ENCODE results near the gene SRPX2. TPM values are rescaled to one million over a fixed set of nuclear protein-coding genes. Genes with fewer than 3 reads are reported as not detected.

The SRPX2 gene
- total and polyA plus RNA-seq, 2 of the 13 experiments (the other 11 are each of a cell fraction or from before 2014, with no cell fraction given) = 1.5 to 6.7 TPM

- TF ChIP-seq ZNF530 (CRISPR knock-in tag; IDR thresholded peaks at IDR 0.05; ENCODE audit: low read depth) (no peak), RBFOX2 (IDR thresholded peaks at IDR 0.05; ENCODE audit: low read depth, low read length) (peak; percentile 90), ZNF609 (CRISPR knock-in tag; IDR thresholded peaks at IDR 0.05; ENCODE audit: borderline replicate concordance) (no peak), SMARCE1 (IDR thresholded peaks at IDR 0.05; ENCODE audit: borderline replicate concordance) (no peak), JUN (CRISPR knock-in tag; IDR thresholded peaks at IDR 0.05) (no peak), MYPOP (CRISPR knock-in tag; IDR thresholded peaks at IDR 0.05) (no peak), ZNF12 (CRISPR knock-in tag; IDR thresholded peaks at IDR 0.05) (no peak), SOX5 (CRISPR knock-in tag; IDR thresholded peaks at IDR 0.05; ENCODE audit: borderline replicate concordance) (no peak), HDAC1 (CRISPR knock-in tag; IDR thresholded peaks at IDR 0.05) (peak; percentile 12; the same call in 1 of the 2 replicates), PHF21A (CRISPR knock-in tag; IDR thresholded peaks at IDR 0.05) (no peak), HNF1A (IDR thresholded peaks at IDR 0.05; ENCODE audit: low read depth) (no peak), HNF1A (CRISPR knock-in tag; IDR thresholded peaks at IDR 0.05; ENCODE audit: borderline replicate concordance) (no peak), HMGA1 (CRISPR knock-in tag; conservative IDR thresholded peaks at IDR 0.05) (no peak), TAF1 (CRISPR knock-in tag; IDR thresholded peaks at IDR 0.05) (peak; percentile 56), HOXA9 (CRISPR knock-in tag; IDR thresholded peaks at IDR 0.05; ENCODE audit: borderline replicate concordance) (no peak), ARNT (IDR thresholded peaks at IDR 0.05) (no peak), SALL2 (CRISPR knock-in tag; IDR thresholded peaks at IDR 0.05) (no peak), MEIS1 (CRISPR knock-in tag; IDR thresholded peaks at IDR 0.05; ENCODE audit: borderline replicate concordance) (no peak), NAIF1 (CRISPR knock-in tag; IDR thresholded peaks at IDR 0.05; ENCODE audit: borderline replicate concordance) (no peak), ZNF839 (CRISPR knock-in tag; IDR thresholded peaks at IDR 0.05; ENCODE audit: borderline replicate concordance) (no peak), ZNF264 (CRISPR knock-in tag; IDR thresholded peaks at IDR 0.05) (no peak), SCMH1 (CRISPR knock-in tag; IDR thresholded peaks at IDR 0.05; ENCODE audit: borderline replicate concordance) (no peak)
These were observed 7.5 kb upstream of the SRPX2 start, which contains the start of gene TSPAN6 (continued) for GRCh38 chrX:100636321-100636991.
